DMS 273 (cell line): ENCODE measurements around the gene MSLN.

Source experiments
- DNase-seq: peaks from one replicate; lab custom pipeline; 2025; ENCODE audit not compliant: unreplicated experiment; lab: John Stamatoyannopoulos, UW

MSLN gene

GRCh38 chr16:760545-761343, at the start of gene MSLN:
Gene MSLN, plus strand, starts transcription at chr16:760734. Its CDS starts 1,947 bp downstream, at chr16:762681.
- DNase-seq = no peak

GRCh38 chr16:711084-711483, 49.5 kb upstream of the MSLN start:
- no peak for DNase-seq

- DNase-seq = peak; percentile 85
Observed at GRCh38 chr16:711548-712320, 48.8 kb upstream of the MSLN start.

- DNase-seq = peak; percentile 84
Observed at GRCh38 chr16:712740-713250, 47.7 kb upstream of the MSLN start.

- DNase-seq = no peak
Observed at GRCh38 chr16:714079-714478, 46.5 kb upstream of the MSLN start.

GRCh38 chr16:714558-715476, 45.7 kb upstream of the MSLN start, which contains the start of gene METRN:
Gene METRN, plus strand, starts transcription at chr16:715118. Its CDS starts 172 bp downstream, at chr16:715290.
- DNase-seq = peak; percentile 96

- peak; percentile 77 for DNase-seq
Observed at GRCh38 chr16:715477-716199, 44.9 kb upstream of the MSLN start.

- DNase-seq = peak; percentile 74
Observed at GRCh38 chr16:716200-716568, 44.4 kb upstream of the MSLN start.

- DNase-seq = no peak
Observed at GRCh38 chr16:716768-717325, 43.7 kb upstream of the MSLN start.

GRCh38 chr16:717450-718245, 42.9 kb upstream of the MSLN start:
- DNase-seq = no peak

- DNase-seq = no peak
Observed at GRCh38 chr16:718389-718788, 42.1 kb upstream of the MSLN start.

- DNase-seq = no peak
Observed at GRCh38 chr16:718922-719321, 41.6 kb upstream of the MSLN start.

GRCh38 chr16:719815-720446, 40.6 kb upstream of the MSLN start:
- DNase-seq = peak; percentile 72

- DNase-seq = peak; percentile 96
Observed at GRCh38 chr16:720447-720989, 40.0 kb upstream of the MSLN start.

GRCh38 chr16:720990-721764, 39.4 kb upstream of the MSLN start, which contains the start of gene ANTKMT:
Gene ANTKMT, plus strand, starts transcription at chr16:721146. Its CDS starts 129 bp downstream, at chr16:721275.
- peak; percentile 95 for DNase-seq

GRCh38 chr16:721765-722540, 38.6 kb upstream of the MSLN start:
- peak; percentile 52 for DNase-seq
